ENCODE data around the gene MEGF8.

- peak in 1 of 3 donors; percentile 32 for TF ChIP-seq CTCF (IDR thresholded peaks at IDR 0.05)
- no peak for TF ChIP-seq POLR2A (IDR thresholded peaks at IDR 0.05)
- no peak for TF ChIP-seq POLR2AphosphoS5 (IDR thresholded peaks at IDR 0.05)
These were observed 34.7 kb upstream of the MEGF8 start for GRCh38 chr19:42290523-42291434.

All from breast epithelium (tissue), 3 donors.